ENCODE measurements around the gene BLM. TPM values are rescaled to one million over a fixed set of nuclear protein-coding genes. Genes with fewer than 3 reads are reported as not detected.

The BLM gene
- total and polyA plus RNA-seq, 2 of the 4 experiments (the other 2 are of a cell fraction), result 2.5 to 6.5 TPM

DNA sequence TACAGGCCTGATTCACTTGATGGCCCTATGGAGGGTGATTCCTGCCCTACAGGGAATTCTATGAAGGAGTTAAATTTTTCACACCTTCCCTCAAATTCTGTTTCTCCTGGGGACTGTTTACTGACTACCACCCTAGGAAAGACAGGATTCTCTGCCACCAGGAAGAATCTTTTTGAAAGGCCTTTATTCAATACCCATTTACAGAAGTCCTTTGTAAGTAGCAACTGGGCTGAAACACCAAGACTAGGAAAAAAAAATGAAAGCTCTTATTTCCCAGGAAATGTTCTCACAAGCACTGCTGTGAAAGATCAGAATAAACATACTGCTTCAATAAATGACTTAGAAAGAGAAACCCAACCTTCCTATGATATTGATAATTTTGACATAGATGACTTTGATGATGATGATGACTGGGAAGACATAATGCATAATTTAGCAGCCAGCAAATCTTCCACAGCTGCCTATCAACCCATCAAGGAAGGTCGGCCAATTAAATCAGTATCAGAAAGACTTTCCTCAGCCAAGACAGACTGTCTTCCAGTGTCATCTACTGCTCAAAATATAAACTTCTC, 43.6 kb downstream of the BLM start:
- no peaks in the 10 kb centered on the region for H4K20me1 ChIP-seq (ENCODE audit: insufficient read depth, low read length)
- H4K8ac ChIP-seq (ENCODE audit: low read depth in 2 of 2, low read length in 2 of 2), result no peak overlapping the region
- DNase-seq (no peak), ATAC-seq (ENCODE audit: low read depth) (no peak)
- no TSS peak for BruUV-seq (replicated peaks)
- no peak overlapping the region for H2BK5ac ChIP-seq (ENCODE audit: low read depth, low read length, poor library complexity, severe bottlenecking)
- no peak overlapping the region for H3K4me3 ChIP-seq (ENCODE audit: insufficient read depth, low read depth, low read length)
- H3K18ac ChIP-seq (ENCODE audit: low read depth, low read length), result no peak overlapping the region
- no peak overlapping the region for H4K91ac ChIP-seq (ENCODE audit: insufficient read depth, low read depth, low read length)
- H3K9me3 ChIP-seq (ENCODE audit: control insufficient read depth, insufficient read depth, low read length), result no peaks in the 10 kb centered on the region
- in situ Hi-C loops (cut with MboI; ENCODE audit: low sequenced_read_pairs) (no loop called here), intact Hi-C loops (cut with micrococcal nuclease) (no loop called here), dilution Hi-C loops (cut with HindIII; ENCODE audit: low sequenced_read_pairs, unreplicated experiment) (no loop called here)
- H2BK120ac ChIP-seq (ENCODE audit: low read depth, low read length), result no peak overlapping the region
- POLR2A ChIA-PET (ENCODE audit: unreplicated experiment), result no interaction called here
- no peak overlapping the region for H3K9ac ChIP-seq (ENCODE audit: low read depth, low read length)
- H3K4me2 ChIP-seq (ENCODE audit: low read depth, low read length), result no peak overlapping the region
- no peak overlapping the region for H3K4ac ChIP-seq (ENCODE audit: low read depth, low read length)
- H3K27me3 ChIP-seq (ENCODE audit: control insufficient read depth, insufficient read depth, low read length), result no peaks in the 10 kb centered on the region
- H2BK15ac ChIP-seq (ENCODE audit: low read depth, low read length), result no peak overlapping the region
- H3K14ac ChIP-seq (replicated peaks; ENCODE audit: low read depth, low read length), result no peak overlapping the region
- no peak overlapping the region for H2AK9ac ChIP-seq (replicated peaks; ENCODE audit: low read depth, low read length, poor library complexity)
- TF ChIP-seq RFX5 (IDR thresholded peaks at IDR 0.05; ENCODE audit: low read depth, low read length), result no peak
- no peak for TF ChIP-seq BHLHE40 (IDR thresholded peaks at IDR 0.05; ENCODE audit: low read depth, low read length)
- TF ChIP-seq RAD21 (IDR thresholded peaks at IDR 0.05; ENCODE audit: low read length), result no peak
- no peak for TF ChIP-seq MAFK (IDR thresholded peaks at IDR 0.05; ENCODE audit: low read depth, low read length)
- TF ChIP-seq, protein P1, sequence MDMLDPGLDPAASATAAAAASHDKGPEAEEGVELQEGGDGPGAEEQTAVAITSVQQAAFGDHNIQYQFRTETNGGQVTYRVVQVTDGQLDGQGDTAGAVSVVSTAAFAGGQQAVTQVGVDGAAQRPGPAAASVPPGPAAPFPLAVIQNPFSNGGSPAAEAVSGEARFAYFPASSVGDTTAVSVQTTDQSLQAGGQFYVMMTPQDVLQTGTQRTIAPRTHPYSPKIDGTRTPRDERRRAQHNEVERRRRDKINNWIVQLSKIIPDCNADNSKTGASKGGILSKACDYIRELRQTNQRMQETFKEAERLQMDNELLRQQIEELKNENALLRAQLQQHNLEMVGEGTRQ (IDR thresholded peaks at IDR 0.05; ENCODE audit: low read depth, low read length), result no peak
- TF ChIP-seq CEBPB (IDR thresholded peaks at IDR 0.05; ENCODE audit: low read depth, low read length), result no peak
- TF ChIP-seq MAZ (IDR thresholded peaks at IDR 0.05; ENCODE audit: borderline replicate concordance, low read depth, low read length), result no peak
- TF ChIP-seq NFE2L2 (IDR thresholded peaks at IDR 0.05; ENCODE audit: low read depth, low read length), result no peak
- no peak for TF ChIP-seq MXI1 (IDR thresholded peaks at IDR 0.05; ENCODE audit: borderline replicate concordance, low read depth, low read length)
- no peak overlapping the region for H2AK5ac ChIP-seq (ENCODE audit: low read depth, low read length)
- no peak overlapping the region for H3K27ac ChIP-seq (ENCODE audit: insufficient read depth, low read length)
- peaks cover 2% of the 10 kb centered on the region for H3K4me1 ChIP-seq (ENCODE audit: control insufficient read depth, insufficient read depth, low read length)
- no peaks in the 10 kb centered on the region for H3K36me3 ChIP-seq (ENCODE audit: control insufficient read depth, insufficient read depth, low read length)
- H3K23ac ChIP-seq (ENCODE audit: low read depth, low read length), result no peak overlapping the region
- no CpG with 5 or more reads among the region's 1 CpG for WGBS, 2 experiments (ENCODE audit: extremely low coverage in 2 of 2, insufficient read length in 1 of 2)
- no peak overlapping the region for H2AFZ ChIP-seq (replicated peaks; ENCODE audit: low read length, poor library complexity)
- CTCF ChIA-PET, result interaction anchor here (1.8 kb wide), 1 partner anchor 16 kb away, joined by 4 read pairs; no protein-coding TSS in a partner anchor
- no peaks in the 10 kb centered on the region for H3K79me1 ChIP-seq (ENCODE audit: low read depth in 1 of 2, low read length in 2 of 2)
- H3K56ac ChIP-seq (ENCODE audit: extremely low read depth, insufficient read depth, low read length), result no peak overlapping the region
- H2BK20ac ChIP-seq (ENCODE audit: low read depth, low read length), result no peak overlapping the region
- H4K5ac ChIP-seq (ENCODE audit: low read depth, low read length), result no peak overlapping the region
- H3K9me1 ChIP-seq (ENCODE audit: insufficient read depth, low read length), result no peaks in the 10 kb centered on the region
